DMS153 treated with DMSO at 0.1 percent for 48 hours (cell line): ENCODE measurements around the gene HBZ.
A peak's percentile ranks its signal among the peaks of the same experiment; 100 is the strongest.
"Not testable (repeated sequence)": the region's sequence is repeated elsewhere in the genome, so short reads cannot be mapped to it uniquely, and the experiment has no call there.

Experiments used
- DNase-seq: peaks from one replicate; lab custom pipeline; 2025; ENCODE audit not compliant: unreplicated experiment; lab: John Stamatoyannopoulos, UW

HBZ gene

GRCh38 chr16:152141-153128 is at the start of gene HBZ:
Gene HBZ (plus strand): TSS chr16:152644. CDS start chr16:152910, 266 bp downstream.
- no peak for DNase-seq

DNA sequence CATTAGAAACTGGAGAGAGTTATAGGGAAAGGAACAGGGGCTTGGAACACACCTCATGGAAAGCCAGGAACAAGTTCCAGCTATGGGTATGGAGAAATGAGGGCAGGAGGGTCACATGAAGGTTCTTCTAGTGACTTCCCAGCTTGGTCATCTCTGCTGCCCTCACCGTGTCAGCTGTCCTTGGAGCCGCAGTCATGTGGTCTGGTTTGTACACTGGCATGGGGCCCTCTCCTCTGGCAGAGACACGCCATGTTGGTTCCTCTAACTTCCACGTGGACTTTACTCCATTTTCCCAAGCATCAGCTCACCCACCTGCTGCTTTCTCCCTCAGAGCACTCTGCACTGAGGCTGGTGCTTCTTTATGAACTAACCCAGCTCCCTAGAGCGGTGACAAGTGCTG is 48.1 kb upstream of the HBZ start:
- no peak for DNase-seq

DNA sequence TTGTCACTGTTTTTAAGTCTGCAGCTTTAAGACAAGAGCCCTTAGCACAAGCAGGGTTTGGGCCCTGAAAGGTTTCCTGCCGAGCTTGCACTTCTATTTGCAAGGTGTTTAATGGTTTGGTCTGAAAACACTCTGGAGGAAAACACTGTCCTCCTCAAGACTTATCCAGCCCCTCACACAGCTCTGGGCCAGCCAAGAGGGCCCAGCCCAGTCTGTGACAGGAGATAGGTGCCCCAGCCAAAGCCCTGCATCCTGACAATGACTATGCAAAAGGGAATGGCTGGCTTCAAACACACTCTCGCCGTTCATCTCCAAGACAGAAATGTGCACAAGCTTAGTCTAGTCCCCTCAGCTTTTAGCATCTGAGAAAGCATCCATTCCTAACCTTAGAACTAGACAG is 47.5 kb upstream of the HBZ start:
- no peak for DNase-seq

- no peak for DNase-seq
These were observed 46.9 kb upstream of the HBZ start for GRCh38 chr16:105521-105920.

- DNase-seq, result peak; percentile 51
These were observed 45.7 kb upstream of the HBZ start for GRCh38 chr16:106623-107324.

DNA sequence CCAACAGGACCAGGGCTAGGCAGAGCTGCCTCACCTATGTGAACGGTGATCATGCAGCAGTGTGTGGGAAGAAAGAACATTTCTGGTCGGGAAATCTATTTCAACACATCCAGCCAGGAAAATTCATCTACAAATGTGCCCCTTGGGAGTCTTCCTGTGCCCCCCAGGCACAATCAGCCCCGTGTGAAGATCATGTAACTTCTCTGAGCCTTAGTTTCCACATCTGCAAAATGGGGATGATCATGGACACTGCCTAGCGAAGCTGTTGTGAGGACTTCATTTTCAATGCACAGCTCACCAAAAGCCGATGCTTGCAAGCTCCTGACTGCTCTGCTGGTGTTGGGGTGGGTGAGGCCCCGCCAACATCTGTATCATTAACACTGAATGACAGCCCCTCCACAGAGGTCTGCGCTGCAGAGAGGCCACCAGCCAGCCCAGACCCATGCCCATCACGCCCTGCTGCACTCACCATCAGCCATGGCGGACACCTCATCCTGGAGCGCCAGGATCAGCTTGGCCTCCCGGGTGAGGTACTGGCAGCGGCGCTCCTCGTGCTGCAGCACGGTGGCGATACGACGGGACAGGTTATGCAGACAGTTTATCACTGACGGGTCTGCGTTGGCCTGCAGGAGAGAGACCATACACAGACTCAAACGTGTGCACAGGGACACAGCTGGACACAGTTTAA is 40.1 kb upstream of the HBZ start:
- DNase-seq, result no peak

- no peak for DNase-seq
These were observed 38.1 kb upstream of the HBZ start for GRCh38 chr16:114327-114726.

- DNase-seq, result no peak
These were observed 36.4 kb upstream of the HBZ start for GRCh38 chr16:116015-116414.

DNA sequence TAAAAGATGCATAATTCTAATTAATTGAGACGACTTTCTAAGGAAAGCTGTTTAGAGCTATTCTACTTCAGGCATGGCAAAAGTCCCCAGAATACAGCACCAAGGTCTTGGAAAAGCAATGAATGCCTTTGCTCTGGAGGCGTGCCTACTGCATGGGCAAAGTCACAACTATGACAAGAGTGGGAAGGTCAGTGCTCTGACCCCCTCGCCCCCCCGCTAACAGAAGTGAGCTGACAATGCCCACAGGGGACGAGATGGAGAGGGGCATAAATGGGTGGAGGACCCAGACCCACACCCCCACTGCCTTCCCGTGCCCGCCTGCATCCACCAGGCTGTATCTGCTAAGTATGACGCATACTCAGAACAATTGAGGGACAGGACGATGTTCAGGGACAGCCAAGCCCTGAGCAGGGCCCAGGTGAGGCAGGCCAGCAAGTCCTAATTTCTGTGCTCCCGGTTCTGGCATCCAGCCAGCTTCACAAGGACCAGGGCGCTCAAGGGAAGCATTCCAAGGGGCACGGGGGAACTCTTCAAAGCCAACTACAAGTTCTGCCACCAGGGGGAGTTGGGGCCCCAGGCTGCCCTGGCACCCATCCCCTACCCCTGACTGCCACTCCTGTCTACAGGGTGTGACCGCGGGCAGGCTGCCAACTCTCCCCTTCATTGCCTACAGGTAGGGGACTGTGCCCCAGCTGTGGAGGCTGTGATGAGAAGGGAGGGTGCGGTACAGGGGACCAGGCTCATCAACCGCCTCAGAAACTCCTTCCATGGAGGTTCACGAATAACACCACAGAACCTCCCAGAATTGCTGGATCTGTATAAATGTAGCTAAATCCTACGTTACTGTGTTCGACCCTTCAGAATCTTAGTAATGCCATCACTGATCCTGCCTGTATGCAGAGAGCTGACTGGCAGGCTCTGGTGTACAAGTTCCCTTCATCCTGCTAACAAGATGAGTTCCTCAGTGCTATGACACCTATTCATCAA is 34.8 kb upstream of the HBZ start:
- peak; percentile 53 for DNase-seq

DNA sequence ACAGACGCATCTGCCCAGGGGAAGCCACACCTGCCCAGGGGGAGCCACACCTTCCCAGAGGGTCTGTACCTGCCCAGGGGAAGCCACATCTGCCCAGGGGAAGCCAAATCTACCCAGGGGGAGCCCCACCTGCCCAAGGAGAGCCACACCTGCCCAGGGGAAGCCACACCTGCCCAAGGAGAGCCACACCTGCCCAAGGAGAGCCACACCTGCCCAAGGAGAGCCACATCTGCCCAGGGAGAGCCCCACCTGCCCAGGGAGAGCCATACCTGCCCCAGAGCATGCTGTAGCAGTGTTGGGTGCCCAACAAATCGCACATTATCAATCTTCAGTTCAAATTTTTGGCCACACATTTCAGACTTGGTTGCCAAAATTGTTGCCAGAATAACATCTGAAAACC is 33.6 kb upstream of the HBZ start:
- DNase-seq, result no peak

- no peak for DNase-seq
These were observed 33.1 kb upstream of the HBZ start for GRCh38 chr16:119295-119694.

- no peak for DNase-seq
These were observed 32.5 kb upstream of the HBZ start for GRCh38 chr16:119835-120491.

GRCh38 chr16:120756-121155 is 31.7 kb upstream of the HBZ start:
- DNase-seq, result no peak

GRCh38 chr16:122361-122760 is 30.1 kb upstream of the HBZ start:
- DNase-seq, result no peak

DNA sequence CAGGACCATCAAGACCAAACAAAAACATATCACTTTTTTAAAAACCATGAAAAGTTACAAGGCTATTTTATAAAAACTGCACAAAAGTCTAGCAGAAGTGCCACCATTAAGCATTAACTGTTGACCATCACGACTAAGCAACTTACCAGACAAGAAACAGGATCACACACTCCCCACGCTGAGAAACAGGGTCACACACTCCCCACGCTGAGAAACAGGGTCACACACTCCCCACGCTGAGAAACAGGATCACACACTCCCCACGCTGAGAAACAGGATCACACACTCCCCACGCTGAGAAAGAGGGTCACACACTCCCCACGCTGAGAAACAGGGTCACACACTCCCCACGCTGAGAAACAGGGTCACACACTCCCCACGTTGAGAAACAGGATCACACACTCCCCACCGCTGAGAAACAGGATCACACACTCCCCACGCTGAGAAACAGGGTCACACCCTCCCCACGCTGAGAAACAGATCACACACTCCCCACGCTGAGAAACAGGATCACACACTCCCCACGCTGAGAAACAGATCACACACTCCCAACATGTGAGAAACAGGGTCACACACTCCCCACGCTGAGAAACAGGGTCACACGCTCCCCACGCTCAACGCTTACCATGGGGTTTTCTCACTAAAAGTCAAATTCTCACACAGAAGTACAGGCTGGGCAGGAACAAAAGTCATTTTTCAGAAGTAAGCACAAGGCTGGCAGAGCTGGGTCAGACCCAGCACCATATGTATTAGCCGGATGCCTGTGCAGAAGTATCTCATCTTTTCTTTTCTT is 28.7 kb upstream of the HBZ start:
- DNase-seq, result not testable (repeated sequence)

GRCh38 chr16:125011-125410 is 27.4 kb upstream of the HBZ start:
- no peak for DNase-seq

- no peak for DNase-seq
These were observed 23.4 kb upstream of the HBZ start for GRCh38 chr16:129075-129474.

- DNase-seq, result no peak
These were observed 21.8 kb upstream of the HBZ start for GRCh38 chr16:130533-131173.

DNA sequence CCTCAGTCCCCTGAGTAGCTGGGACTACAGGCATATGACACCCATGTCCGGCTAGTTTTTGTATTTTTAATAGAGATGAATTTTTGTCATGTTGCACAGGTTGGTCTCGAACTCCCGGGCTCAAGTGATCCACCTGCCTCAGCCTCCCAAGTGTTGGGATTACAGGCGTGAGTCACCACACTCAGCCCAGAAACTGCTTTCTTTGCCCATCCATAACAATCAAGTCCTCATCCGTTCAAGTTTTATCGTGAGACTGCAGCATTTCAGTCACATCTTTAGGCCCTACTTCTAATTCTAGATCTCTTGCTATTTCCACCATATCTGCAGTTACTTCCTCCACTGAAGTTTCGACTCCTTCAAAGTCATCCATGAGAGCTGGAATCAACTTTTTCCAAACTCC is 20.3 kb upstream of the HBZ start:
- no peak for DNase-seq
